CD4-positive, alpha-beta T cell treated with Interleukin-6 at 100 ng/mL for 8 hours (primary cell): ENCODE results near the gene PCED1B.
"Not testable (repeated sequence)": the region's sequence is repeated elsewhere in the genome, so short reads cannot be mapped to it uniquely, and the experiment has no call there.

Experiments
- DNase-seq: peaks from one replicate; pipeline ENCODE4 v3.0.0-alpha.2; 2020; ENCODE audit warnings: mixed read lengths, low spot score

PCED1B gene

GRCh38 chr12:47091009-47091408 is 11.6 kb downstream of the PCED1B start:
- no peak for DNase-seq

- DNase-seq = no peak
Observed at GRCh38 chr12:47094804-47095203, 15.4 kb downstream of the PCED1B start.

- no peak for DNase-seq
Observed at GRCh38 chr12:47095446-47096236, 16.2 kb downstream of the PCED1B start.

- DNase-seq = no peak
Observed at GRCh38 chr12:47097276-47097896, 18.0 kb downstream of the PCED1B start.

GRCh38 chr12:47098099-47098498 is 18.7 kb downstream of the PCED1B start:
- no peak for DNase-seq

GRCh38 chr12:47099610-47100009 is 20.2 kb downstream of the PCED1B start:
- DNase-seq = no peak

GRCh38 chr12:47100160-47100559 is 20.7 kb downstream of the PCED1B start:
- DNase-seq = no peak

GRCh38 chr12:47102406-47102805 is 23.0 kb downstream of the PCED1B start:
- DNase-seq = no peak

GRCh38 chr12:47102845-47103651 is 23.6 kb downstream of the PCED1B start:
- no peak for DNase-seq

GRCh38 chr12:47105914-47106674 is 26.7 kb downstream of the PCED1B start:
- DNase-seq = no peak

- no peak for DNase-seq
Observed at GRCh38 chr12:47107446-47107845, 28.0 kb downstream of the PCED1B start.

- no peak for DNase-seq
Observed at GRCh38 chr12:47107926-47108325, 28.5 kb downstream of the PCED1B start.

- DNase-seq = no peak
Observed at GRCh38 chr12:47110011-47110541, 30.7 kb downstream of the PCED1B start.

- DNase-seq = peak; percentile 3
Observed at GRCh38 chr12:47110718-47111391, 31.4 kb downstream of the PCED1B start.

GRCh38 chr12:47111392-47111778 is 32.0 kb downstream of the PCED1B start:
- peak; percentile 14 for DNase-seq

- no peak for DNase-seq
Observed at GRCh38 chr12:47111854-47112253, 32.4 kb downstream of the PCED1B start.

- no peak for DNase-seq
Observed at GRCh38 chr12:47112679-47113078, 33.3 kb downstream of the PCED1B start.

- DNase-seq = no peak
Observed at GRCh38 chr12:47114481-47114892, 35.1 kb downstream of the PCED1B start.

GRCh38 chr12:47117305-47117704 is 37.9 kb downstream of the PCED1B start:
- not testable (repeated sequence) for DNase-seq

- DNase-seq = no peak
Observed at GRCh38 chr12:47120736-47121135, 41.3 kb downstream of the PCED1B start.

- no peak for DNase-seq
Observed at GRCh38 chr12:47121146-47121545, 41.7 kb downstream of the PCED1B start.
